Heart left ventricle (tissue), 16 donors: Measurements from ENCODE around the gene MCF2L. TPM values are rescaled to one million over a fixed set of nuclear protein-coding genes. Genes with fewer than 3 reads are reported as not detected.

Source experiments
- ATAC-seq, 4 donors: fragments of 200-7000 bp; cut with Tn5 transposase; one replicate each; pipeline ENCODE4 v1.9.1; 2020 to 2022; ENCODE audit warnings: moderate library complexity in 4 of 4, mild to moderate bottlenecking in 3 of 4, moderate number of reproducible peaks in 1 of 4
- DNase-seq, 5 donors: peaks; one replicate each; pipeline ENCODE4 v3.0.0-alpha.2; 2020
- H3K27ac ChIP-seq, 12 donors: fragments of 200-600 bp; sonication (generic) in 4 of 12; one replicate each; pipeline versions ENCODE4 v1.5.0 to v1.8.0; 2016 to 2022; ENCODE audit warnings: mild to moderate bottlenecking in 2 of 12
- H3K27me3 ChIP-seq, 9 donors: fragments of 200-600 bp; sonication (generic) in 2 of 9; one replicate each; pipeline versions ENCODE4 v1.5.1 to v1.8.0; 2016 to 2022; ENCODE audit warnings: mild to moderate bottlenecking in 3 of 9
- H3K36me3 ChIP-seq, 9 donors: fragments of 200-600 bp; sonication (generic) in 2 of 9; one replicate each; pipeline versions ENCODE4 v1.5.0 to v1.8.0; 2018 to 2022; ENCODE audit warnings: mild to moderate bottlenecking in 2 of 9
- H3K4me1 ChIP-seq, 12 donors: fragments of 200-600 bp; sonication (generic) in 4 of 12; one replicate each; pipeline versions ENCODE4 v1.5.0 to v1.8.0; 2016 to 2022; ENCODE audit warnings: mild to moderate bottlenecking in 3 of 12
- H3K4me3 ChIP-seq, 12 donors: fragments of 200-600 bp; sonication (generic) in 4 of 12; one replicate each; pipeline versions ENCODE4 v1.5.0 to v1.8.0; 2017 to 2022; ENCODE audit warnings: mild to moderate bottlenecking in 9 of 12, moderate library complexity in 4 of 12
- H3K9me3 ChIP-seq, 12 donors: fragments of 200-600 bp; sonication (generic) in 4 of 12; one replicate each; pipeline versions ENCODE4 v1.5.0 to v1.8.0; 2016 to 2022; ENCODE audit warnings: mild to moderate bottlenecking in 1 of 12
- CTCF ChIP-seq, 12 donors: fragments of 200-600 bp; sonication (generic) in 4 of 12; IDR thresholded peaks; one replicate each; pipeline versions ENCODE4 v1.5.0 to v1.8.0; 2018 to 2022; ENCODE audit warnings: antibody characterized with exemption in 12 of 12, mild to moderate bottlenecking in 5 of 12
- POLR2A ChIP-seq, 2 donors: fragments of 450-650 bp; IDR thresholded peaks; one replicate each; pipeline ENCODE4 v1.6.1; 2017; ENCODE audit warnings: antibody characterized with exemption in 2 of 2, mild to moderate bottlenecking in 2 of 2, moderate library complexity in 2 of 2
- WGBS, 4 donors: extraction: QIAGEN DNeasy Blood & Tissue Kit in 2 of 4; methylation state at CpG; one replicate each; pipeline versions ENCODE4 v1.1.5 to v1.1.7; 2013 to 2018; 5-methylcytosine and 5-hydroxymethylcytosine counted together
- intact Hi-C, 10 donors: fragments of 100-400 bp; cut with DNase I; formaldehyde crosslinking; loops; one replicate each; pipeline versions ENCODE4 v1.11.1 to v1.14.2; 2022
- polyA plus RNA-seq, 2 donors: library from polyadenylated mRNA; stranded (reverse); fragments of 200-250 nt; gene quantifications; one replicate each; pipeline ENCODE4 v1.2.3, GENCODE V29; 2013
- total RNA-seq, 9 donors: library from RNA; depleted of rRNA in 2 of 9; stranded (reverse); fragments of >200 nt in 2 of 9; fragmentation: NEBNext Ultra II Directional in 3 of 9; extraction: Animal tissue kit (Norgen Biotek cat#: 25700) in 3 of 9; gene quantifications; one replicate each; pipeline versions ENCODE4 v1.1.0 to v1.2.4, GENCODE V29; 2016 to 2023
- donor health status: ischemic (EF 13 %, LVEDD 7.1; RV severe dilation, severe dysfunction).
- donor health status: healthy with polysubstance abuse.
- donor health status: DM: no; HTN: yes; CAD: no.
- donor health status: DM: no; HTN: no; CAD: no.
- donor health status: ischemic (EF 25% LVEDD 6.9; RV normal size, moderate dysfunction).
- donor health status: ischemic (EF 25% LVEDD 5.7; RV mildly dilated, moderate dysfunction).
- donor health status: healthy.
- donor health status: DM: yes; HTN: yes; CAD: no.
- donor health status: ischemic (EF 35%, LVEDD 5.7; RV mildly dilated, moderate dysfunction).
- donor health status: nonischemic (EF 11% LVEDD 7.7; RV severe dilation, severe dysfunction).
- donor health status: DM: yes; HTN: yes; CAD: no.
- donor health status: PGD.
- donor health status: ischemic (EF 29% LVEDD 5.4; RV normal size, mild dysfunction).
- donor health status: nonischemic (EF 23%, LVEDD 6.1; RV moderate dilation, normal function).

Gene MCF2L
- total and polyA plus RNA-seq, 11 donors, result 26.0 to 61.0 (median 42.7) TPM

- Histone ChIP-seq H3K36me3 (peaks cover 0 to 34% (median 0%) of the 10 kb centered on the region in 9 donors), H3K27me3 (no peaks in the 10 kb centered on the region), H3K9me3 (no peaks in the 10 kb centered on the region), H3K27ac (no peak overlapping the region), H3K4me3 (no peak overlapping the region), H3K4me1 (no peaks in the 10 kb centered on the region)
- intact Hi-C loops, result no loop called here
- peak in 1 of 5 donors; percentile 61 for DNase-seq
- peak in 1 of 4 donors; percentile 7 for ATAC-seq
- TF ChIP-seq POLR2A (IDR thresholded peaks at IDR 0.05) (no peak), CTCF (IDR thresholded peaks at IDR 0.05) (no peak)
- 93 to 96% (median 95%) methylated on average over 47 to 61 of the region's 61 CpGs for WGBS, 4 donors
These were observed 127.2 kb downstream of the MCF2L start for GRCh38 chr13:113096052-113096744.

- peaks cover 0 to 30% (median 0%) of the 10 kb centered on the region in 9 donors for H3K36me3 ChIP-seq
- no peaks in the 10 kb centered on the region for H3K27me3 ChIP-seq
- ATAC-seq, result peak in 1 of 4 donors; percentile 14
- no peak overlapping the region for H3K4me3 ChIP-seq
- no peak for TF ChIP-seq CTCF (IDR thresholded peaks at IDR 0.05)
- no peak for TF ChIP-seq POLR2A (IDR thresholded peaks at IDR 0.05)
- H3K4me1 ChIP-seq, result no peaks in the 10 kb centered on the region
- intact Hi-C loops, result no loop called here
- H3K27ac ChIP-seq, result no peak overlapping the region
- no peaks in the 10 kb centered on the region for H3K9me3 ChIP-seq
- 87 to 96% (median 95%) methylated on average over 14 to 52 of the region's 52 CpGs for WGBS, 4 donors
- peak in 1 of 5 donors; percentile 43 for DNase-seq
These were observed 127.8 kb downstream of the MCF2L start for GRCh38 chr13:113096745-113097305.

GRCh38 chr13:113097651-113098050 is 128.6 kb downstream of the MCF2L start:
- intact Hi-C loops, result no loop called here
- H3K36me3 ChIP-seq, result peaks cover 0 to 28% (median 0%) of the 10 kb centered on the region in 9 donors
- ATAC-seq, result no peak
- TF ChIP-seq POLR2A (IDR thresholded peaks at IDR 0.05), result no peak
- no peak for TF ChIP-seq CTCF (IDR thresholded peaks at IDR 0.05)
- WGBS, 4 donors, result 90 to 94% (median 92%) methylated on average over 7 of the region's 7 CpGs
- peak in 1 of 5 donors; percentile 5 for DNase-seq
- no peaks in the 10 kb centered on the region for H3K27me3 ChIP-seq
- no peaks in the 10 kb centered on the region for H3K9me3 ChIP-seq
- H3K4me1 ChIP-seq, result no peaks in the 10 kb centered on the region
- H3K27ac ChIP-seq, result no peak overlapping the region
- no peak overlapping the region for H3K4me3 ChIP-seq

GRCh38 chr13:113098162-113098732 is 129.2 kb downstream of the MCF2L start:
- H3K9me3 ChIP-seq, result no peaks in the 10 kb centered on the region
- ATAC-seq (no peak), DNase-seq (no peak)
- no peaks in the 10 kb centered on the region for H3K4me1 ChIP-seq
- H3K27me3 ChIP-seq, result no peaks in the 10 kb centered on the region
- no peak overlapping the region for H3K27ac ChIP-seq
- intact Hi-C loops, result no loop called here
- H3K36me3 ChIP-seq, result peaks cover 0 to 28% (median 0%) of the 10 kb centered on the region in 9 donors
- 83 to 87% (median 84%) methylated on average over 30 of the region's 30 CpGs for WGBS, 4 donors
- TF ChIP-seq POLR2A (IDR thresholded peaks at IDR 0.05) (no peak), CTCF (IDR thresholded peaks at IDR 0.05) (no peak)
- no peak overlapping the region for H3K4me3 ChIP-seq
